Measurements from ENCODE around the gene TOX2. TPM values are rescaled to one million over a fixed set of nuclear protein-coding genes. Genes with fewer than 3 reads are reported as not detected.

Gene TOX2
- total and polyA plus RNA-seq, 2 of the 8 experiments (the other 6 are each of a cell fraction or from before 2014, with no cell fraction given) = 1.8 to 3.4 TPM

GRCh38 chr20:44084439-44084838, 169.8 kb downstream of the TOX2 start (continued):
- no peak for TF ChIP-seq USF2 (IDR thresholded peaks at IDR 0.05; ENCODE audit: low read length)
- no peak for TF ChIP-seq FOSL1 (IDR thresholded peaks at IDR 0.05; ENCODE audit: insufficient read depth, low read depth, low read length)
- TF ChIP-seq KDM5A (IDR thresholded peaks at IDR 0.05; ENCODE audit: low read length) = no peak
- TF ChIP-seq HDAC2 (IDR thresholded peaks at IDR 0.05; ENCODE audit: borderline replicate concordance in 1 of 2, low read depth in 2 of 2, low read length in 2 of 2) = no peak
- no peak for TF ChIP-seq CREB1 (IDR thresholded peaks at IDR 0.05)

Data from H1 (cell line).